ENCODE data around the gene VSIG1. TPM values are rescaled to one million over a fixed set of nuclear protein-coding genes. Genes with fewer than 3 reads are reported as not detected.

The VSIG1 gene
- total RNA-seq, 1 experiment from 2014 or later: 1.5 TPM

GRCh38 chrX:108022491-108023089, 22.3 kb upstream of the VSIG1 start:
- Mint-ChIP-seq H3K4me1 (0 out of 4 replicates have a peak, but pooled peaks cover 0 to 5% of the 10 kb centered on the region in 2 experiments), H3K27me3 (ENCODE audit: low read depth) (no peaks in the 10 kb centered on the region), H3K27ac (no peak overlapping the region), H3K9me3 (peaks cover 0 to 20% of the 10 kb centered on the region in 2 experiments; a peak in 1 of 5 replicates), H3K4me3 (no peak overlapping the region), H3K36me3 (ENCODE audit: insufficient read depth in 1 of 3, low read depth in 3 of 3) (no peaks in the 10 kb centered on the region)
- H3K18ac ChIP-seq (ENCODE audit: insufficient read length, low read depth, low read length): no peak overlapping the region
- DNase-seq: no peak
- H2AK5ac ChIP-seq (ENCODE audit: insufficient read length, low read length): no peak overlapping the region
- H3K56ac ChIP-seq (ENCODE audit: insufficient read length, low read depth, low read length): no peak overlapping the region
- H3K4me1 ChIP-seq (ENCODE audit: insufficient read depth, low read length): no peaks in the 10 kb centered on the region
- H2AFZ ChIP-seq (ENCODE audit: low read length): no peak overlapping the region
- H4K91ac ChIP-seq (ENCODE audit: insufficient read length, low read depth, low read length): no peak overlapping the region
- no peak for TF ChIP-seq CTCF (conservative IDR thresholded peaks at IDR 0.05)
- H3K27me3 ChIP-seq (ENCODE audit: insufficient read depth, low read length): no peaks in the 10 kb centered on the region
- H4K20me1 ChIP-seq (ENCODE audit: control insufficient read depth, insufficient read depth, insufficient read length): no peaks in the 10 kb centered on the region
- H3T11ph ChIP-seq (ENCODE audit: low read length): no peak overlapping the region
- H2BK20ac ChIP-seq (ENCODE audit: low read depth, low read length, poor library complexity, severe bottlenecking): no peak overlapping the region
- H4K5ac ChIP-seq (ENCODE audit: insufficient read length, low read depth, low read length): no peak overlapping the region
- WGBS (ENCODE audit: extremely low coverage, insufficient read length, low lambda C conversion rate): no CpG with 5 or more reads among the region's 1 CpG
- no peak overlapping the region for H2BK12ac ChIP-seq (ENCODE audit: insufficient read length, low read depth, low read length)
- no peak overlapping the region for H3K9ac ChIP-seq (ENCODE audit: extremely low read depth, insufficient read length, low read length)
- no peak overlapping the region for H2BK5ac ChIP-seq (ENCODE audit: insufficient read length, low read length)
- H3K4ac ChIP-seq (ENCODE audit: low read depth, low read length): no peak overlapping the region
- H3K4me2 ChIP-seq (ENCODE audit: insufficient read depth, insufficient read length, low read length): no peak overlapping the region
- H3K23me2 ChIP-seq (ENCODE audit: insufficient read length, low read depth, low read length, poor library complexity, severe bottlenecking): no peaks in the 10 kb centered on the region
- no peak overlapping the region for H4K8ac ChIP-seq (replicated peaks; ENCODE audit: insufficient read length, low read depth, low read length)
- H2BK120ac ChIP-seq (ENCODE audit: low read depth, low read length, poor library complexity, severe bottlenecking): no peak overlapping the region
- H3K23ac ChIP-seq (ENCODE audit: insufficient read length, low read depth, low read length): no peak overlapping the region
- no peaks in the 10 kb centered on the region for H3K9me3 ChIP-seq (ENCODE audit: control insufficient read depth, low read depth, low read length)
- H3K27ac ChIP-seq (ENCODE audit: insufficient read length, low read depth, low read length): no peak overlapping the region
- no peak overlapping the region for H2BK15ac ChIP-seq (ENCODE audit: low read depth, low read length)
- H3K79me1 ChIP-seq (ENCODE audit: insufficient read depth, low read depth, low read length, poor library complexity, severe bottlenecking): no peaks in the 10 kb centered on the region
- H3K14ac ChIP-seq (ENCODE audit: insufficient read depth, low read length): no peak overlapping the region
- H3K79me2 ChIP-seq (ENCODE audit: insufficient read depth, low read length): no peaks in the 10 kb centered on the region
